Measurements from ENCODE around the gene OSER1.
"Not testable (repeated sequence)": the region's sequence is repeated elsewhere in the genome, so short reads cannot be mapped to it uniquely, and the experiment has no call there.

The OSER1 gene

DNA sequence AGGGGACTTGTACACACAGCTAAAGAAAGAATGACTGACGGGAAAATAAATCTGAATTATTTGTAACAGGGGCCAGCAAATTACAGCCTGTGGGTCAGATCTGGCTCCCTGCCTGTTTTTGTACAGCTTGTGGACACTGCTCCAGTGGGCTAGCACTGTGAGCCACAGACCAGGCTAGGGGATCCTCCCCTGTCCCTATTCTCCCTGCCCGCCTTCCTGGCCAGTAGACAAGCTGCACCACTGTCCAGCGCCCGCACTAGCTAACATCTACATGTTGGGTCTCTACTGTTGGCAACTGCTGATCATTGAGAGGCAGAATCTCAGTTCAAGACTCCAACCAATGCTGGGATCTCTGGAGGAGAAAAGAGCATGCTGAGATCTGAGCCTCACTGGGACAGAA, 10.7 kb downstream of the OSER1 start:
- no peak for DNase-seq

- DNase-seq, result no peak
Observed at GRCh38 chr20:44198872-44199271, 11.7 kb downstream of the OSER1 start.

GRCh38 chr20:44196271-44196670, 14.3 kb downstream of the OSER1 start:
- no peak for DNase-seq

GRCh38 chr20:44195605-44196004, 15.0 kb downstream of the OSER1 start:
- DNase-seq, result no peak

GRCh38 chr20:44193801-44194200, 16.8 kb downstream of the OSER1 start:
- DNase-seq, result no peak

- DNase-seq, result not testable (repeated sequence)
Observed at GRCh38 chr20:44191640-44192039, 18.9 kb downstream of the OSER1 start.

DNA sequence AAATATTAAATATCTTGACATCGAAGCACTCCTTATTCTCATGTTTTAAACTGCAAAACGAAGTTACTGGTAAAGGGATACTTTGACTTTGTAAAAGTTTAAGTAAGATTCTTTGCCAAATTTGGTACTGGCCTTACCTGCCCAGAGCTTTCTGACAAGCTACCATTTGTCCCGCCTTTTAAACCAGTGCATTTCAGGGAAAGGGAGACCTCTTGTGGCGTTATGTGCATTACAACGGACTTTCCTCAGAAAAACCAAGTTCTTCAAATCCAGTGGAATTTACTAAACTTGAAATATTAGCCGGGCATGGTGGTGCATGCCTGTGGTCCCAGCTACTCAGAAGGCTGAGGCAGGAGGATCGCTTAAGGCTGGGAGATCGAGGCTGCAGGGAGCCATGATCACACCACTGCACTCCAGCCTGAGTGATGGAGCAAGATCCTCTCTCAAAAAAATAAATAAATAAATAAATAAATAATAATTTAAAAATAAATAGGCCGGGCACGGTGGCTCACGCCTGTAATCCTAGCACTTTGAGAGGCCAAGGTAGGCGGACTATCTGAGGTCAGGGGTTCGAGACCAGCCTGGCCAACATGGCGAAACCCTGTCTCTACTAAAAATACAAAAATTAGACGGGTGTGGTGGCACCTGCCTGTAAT, 20.2 kb downstream of the OSER1 start:
- DNase-seq, result peak; percentile 64

DNA sequence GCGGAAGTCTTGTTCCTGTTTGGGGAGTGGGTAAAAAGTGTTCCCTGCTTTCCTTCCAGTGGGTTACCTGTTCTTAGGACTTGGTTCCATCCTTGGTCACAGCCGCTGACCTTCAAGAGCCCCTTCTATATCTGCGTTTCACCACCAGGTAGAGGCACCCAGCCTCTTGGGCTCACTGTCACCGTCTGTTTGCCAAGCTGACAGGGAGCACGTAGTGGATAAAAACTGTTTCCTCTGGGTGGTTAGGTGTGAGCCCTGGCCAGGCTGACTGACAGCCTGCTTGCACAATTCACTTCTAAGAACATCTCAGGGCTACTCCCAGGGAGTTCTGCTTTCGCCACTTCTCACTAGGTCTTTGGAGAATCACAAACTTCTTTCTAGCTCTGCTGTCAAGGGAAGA, 21.8 kb downstream of the OSER1 start:
- DNase-seq, result no peak

DNA sequence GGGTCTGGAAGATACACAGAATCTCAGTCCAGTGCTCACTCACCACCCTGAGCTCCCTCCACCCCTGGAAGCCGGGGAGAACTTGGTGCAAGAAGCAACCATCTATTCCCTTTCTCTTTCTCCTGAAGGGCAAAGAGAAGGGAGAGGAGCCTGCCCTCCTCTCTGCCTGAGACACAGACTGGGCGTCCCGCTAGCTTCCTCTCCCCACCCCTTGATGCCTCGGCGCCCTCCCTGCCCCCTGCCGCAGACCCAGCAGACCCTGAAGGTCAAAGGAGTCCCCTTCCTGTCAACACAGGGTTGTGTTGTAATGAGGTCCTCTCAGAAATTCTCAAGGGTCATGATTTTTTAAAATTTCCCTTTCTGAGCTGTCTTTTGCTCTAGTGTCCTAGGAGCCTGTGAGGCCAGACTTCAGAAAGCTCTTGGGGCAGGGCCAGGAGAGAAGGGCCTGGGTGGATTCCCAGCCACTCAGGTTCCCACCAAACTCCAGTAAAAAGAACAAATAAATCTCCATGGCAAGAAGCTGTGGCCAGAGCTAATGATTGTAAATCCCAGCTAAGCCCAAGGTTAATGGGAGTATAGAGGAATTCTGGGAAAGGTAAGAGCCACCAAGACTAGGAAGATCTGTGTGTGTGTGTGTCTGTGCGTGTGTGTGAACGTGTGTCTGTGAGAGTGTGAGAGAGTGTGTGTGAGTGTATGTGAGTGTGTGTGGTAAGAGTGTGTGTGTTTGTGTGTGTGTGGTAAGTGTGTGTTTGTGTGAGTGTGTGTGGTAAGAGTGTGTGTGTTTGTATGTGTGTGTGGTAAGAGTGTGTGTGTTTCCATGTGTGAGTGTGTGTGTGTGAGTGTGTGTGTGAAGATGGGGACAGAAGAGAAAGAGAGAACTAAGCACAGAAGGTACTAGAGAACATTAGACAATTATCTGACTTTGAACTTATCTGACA, 22.5 kb downstream of the OSER1 start:
- DNase-seq, result no peak

GRCh38 chr20:44187054-44187771, 23.4 kb downstream of the OSER1 start, which contains the start of gene JPH2:
Gene JPH2, minus strand, starts transcription at chr20:44187188. Its CDS starts 483 bp downstream, at chr20:44186705.
- DNase-seq, result no peak

- DNase-seq, result no peak
Observed at GRCh38 chr20:44186674-44187053, 23.9 kb downstream of the OSER1 start.

- no peak for DNase-seq
Observed at GRCh38 chr20:44186201-44186600, 24.4 kb downstream of the OSER1 start.

GRCh38 chr20:44185574-44185973, 25.0 kb downstream of the OSER1 start:
- DNase-seq, result no peak

- DNase-seq, result no peak
Observed at GRCh38 chr20:44183282-44183681, 27.3 kb downstream of the OSER1 start.

- no peak for DNase-seq
Observed at GRCh38 chr20:44182863-44183262, 27.7 kb downstream of the OSER1 start.

DNA sequence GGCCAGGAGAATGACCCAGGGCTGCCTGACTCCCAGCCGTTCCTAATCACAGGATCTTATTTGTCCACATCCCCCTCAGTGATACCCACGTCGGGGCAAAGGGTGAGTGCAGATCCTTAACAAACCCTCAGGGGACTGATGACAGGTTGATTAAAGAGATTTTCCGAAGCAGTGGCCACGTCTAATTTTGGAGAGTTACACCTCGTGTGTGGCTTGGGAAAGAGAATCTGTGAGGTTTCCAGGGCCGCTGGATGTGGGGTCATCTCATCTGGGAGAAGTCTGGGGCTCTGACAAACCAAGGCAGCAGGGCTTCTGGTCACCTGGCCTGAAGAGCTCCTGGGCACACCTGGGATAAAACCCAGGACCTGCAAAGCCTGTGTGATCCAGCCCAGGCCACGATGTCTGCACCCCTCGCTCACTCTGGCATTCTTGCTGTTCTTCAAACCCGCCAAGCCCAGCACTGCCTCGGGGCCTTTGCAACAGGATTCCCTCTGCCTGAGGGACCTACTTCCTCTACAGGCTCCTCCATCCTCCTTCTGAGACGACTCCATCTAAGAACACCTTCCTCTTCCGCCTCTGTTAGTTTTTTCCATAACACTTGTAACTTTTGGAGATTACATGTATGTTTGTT, 28.3 kb downstream of the OSER1 start:
- no peak for DNase-seq

GRCh38 chr20:44181611-44182010, 29.0 kb downstream of the OSER1 start:
- DNase-seq, result no peak

DNA sequence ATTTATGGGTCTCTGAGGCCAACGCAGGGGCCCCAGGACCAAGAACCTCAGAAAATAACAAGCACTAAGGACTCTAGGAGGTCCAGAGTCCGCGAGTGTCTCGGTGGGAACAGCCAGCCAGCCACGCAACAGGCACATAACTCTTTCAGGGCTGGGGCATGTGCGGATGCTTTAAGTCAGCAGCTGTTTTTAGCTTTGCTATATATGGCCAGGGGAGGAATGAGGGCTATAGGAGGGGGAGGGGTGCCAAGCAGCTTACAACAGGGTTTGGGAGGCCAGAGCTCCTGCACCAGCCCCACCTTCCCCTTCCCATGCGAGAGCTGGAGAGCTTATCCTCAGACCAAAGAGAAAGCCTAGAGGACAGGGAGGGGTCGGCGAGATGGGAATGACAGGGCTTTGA, 29.8 kb downstream of the OSER1 start:
- no peak for DNase-seq

- DNase-seq, result no peak
Observed at GRCh38 chr20:44176833-44177534, 33.6 kb downstream of the OSER1 start.

GRCh38 chr20:44174996-44175765, 35.4 kb downstream of the OSER1 start:
- no peak for DNase-seq

DNA sequence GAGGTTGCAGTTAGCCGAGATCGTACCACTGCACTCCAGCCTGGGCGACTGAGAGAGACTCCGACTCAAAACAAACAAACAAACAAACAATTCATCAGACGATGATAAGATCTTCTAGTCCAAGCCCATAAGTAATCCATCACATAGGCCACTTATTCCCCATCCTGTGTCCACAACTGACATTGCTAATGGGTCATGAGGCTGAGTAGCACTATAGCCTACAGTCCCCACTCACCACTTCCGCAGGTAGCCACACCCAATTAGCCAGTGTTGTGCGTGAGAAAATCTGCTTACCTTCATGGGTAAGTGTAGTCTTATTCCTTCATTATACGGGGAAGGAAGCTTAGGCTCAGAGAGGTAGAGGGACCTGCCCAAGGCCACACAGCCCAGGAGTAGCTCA, 36.7 kb downstream of the OSER1 start:
- no peak for DNase-seq

DNA sequence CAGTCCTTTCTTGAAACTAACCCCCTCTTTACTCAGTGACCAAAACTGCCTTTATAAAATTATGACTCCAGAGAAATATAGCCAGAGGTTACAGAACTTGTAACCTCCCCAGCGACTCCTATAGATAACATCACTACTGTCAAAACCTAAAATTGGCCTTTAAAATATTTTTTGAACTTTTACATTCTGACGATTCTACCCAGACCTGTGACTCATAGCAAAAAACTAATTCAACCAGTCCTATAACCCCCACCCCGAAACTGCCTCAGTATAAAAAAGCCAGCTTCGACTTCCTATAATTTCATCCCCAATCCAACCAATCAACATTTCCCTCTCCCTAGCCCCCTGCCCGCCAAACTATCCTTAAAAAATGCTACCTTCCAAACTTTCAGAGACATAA, 37.5 kb downstream of the OSER1 start:
- no peak for DNase-seq

Measured in suppressor macrophage treated with lipopolysaccharide for 4 hours (primary cell).